Lung (tissue), 12 donors: ENCODE data around the gene NONO. TPM values are rescaled to one million over a fixed set of nuclear protein-coding genes. Genes with fewer than 3 reads are reported as not detected.
A peak's percentile ranks its signal among the peaks of the same experiment; 100 is the strongest.

Experiments
- ATAC-seq: fragments of 200-7000 bp; cut with Tn5 transposase; one replicate; pipeline ENCODE4 v1.9.1; 2020; ENCODE audit warnings: moderate number of reproducible peaks; ENCODE audit not compliant: insufficient read depth, low FRiP score
- DNase-seq, 3 donors: peaks; one replicate each; pipeline ENCODE4 v3.0.0-alpha.2; 2013 to 2017
- H3K27ac ChIP-seq, 2 donors: one replicate each; pipeline ENCODE4 v1.5.1; 2013; ENCODE audit warnings: mild to moderate bottlenecking in 2 of 2, moderate library complexity in 2 of 2, control low read depth in 1 of 2, inconsistent platforms in 1 of 2, low read depth in 1 of 2, low read length in 1 of 2
- H3K27me3 ChIP-seq, 3 donors: one replicate each; pipeline ENCODE4 v1.5.1; 2013; ENCODE audit warnings: low read length in 2 of 3; ENCODE audit not compliant: control insufficient read depth in 3 of 3, insufficient read depth in 3 of 3
- H3K36me3 ChIP-seq, 4 donors: one replicate each; pipeline ENCODE4 v1.5.1; 2013; ENCODE audit warnings: low read length in 4 of 4, mild to moderate bottlenecking in 1 of 4, moderate library complexity in 1 of 4; ENCODE audit not compliant: control insufficient read depth in 4 of 4, insufficient read depth in 4 of 4
- H3K4me1 ChIP-seq, 5 donors: one replicate each; pipeline ENCODE4 v1.5.1; 2013; ENCODE audit warnings: low read length in 5 of 5, mild to moderate bottlenecking in 2 of 5, moderate library complexity in 1 of 5; ENCODE audit not compliant: control insufficient read depth in 5 of 5, insufficient read depth in 5 of 5
- H3K4me3 ChIP-seq: one replicate; pipeline ENCODE4 v1.5.1; 2013; ENCODE audit warnings: mild to moderate bottlenecking, control low read depth, moderate library complexity
- H3K9ac ChIP-seq, 2 donors: one replicate each; pipeline ENCODE4 v1.5.1; 2013; ENCODE audit warnings: low read length in 2 of 2, control low read depth in 1 of 2; ENCODE audit not compliant: insufficient read depth in 1 of 2
- H3K9me3 ChIP-seq, 4 donors: one replicate each; pipeline ENCODE4 v1.5.1; 2013; ENCODE audit warnings: low read length in 3 of 4, mild to moderate bottlenecking in 1 of 4, moderate library complexity in 1 of 4; ENCODE audit not compliant: control insufficient read depth in 4 of 4, insufficient read depth in 3 of 4
- CTCF ChIP-seq: IDR thresholded peaks from 2 replicates; pipeline ENCODE4 v1.5.1; 2012; ENCODE audit warnings: mild to moderate bottlenecking; ENCODE audit errors: control extremely low read depth, extremely low read depth
- WGBS, 2 donors: extraction: QIAGEN DNeasy Blood & Tissue Kit; methylation state at CpG; one replicate each; pipeline ENCODE4 v1.1.7; 2013; 5-methylcytosine and 5-hydroxymethylcytosine counted together
- polyA plus RNA-seq, 2 donors: library from polyadenylated mRNA; stranded (reverse); fragments of 200-250 nt; gene quantifications; one replicate each; pipeline ENCODE4 v1.2.1, GENCODE V29; 2013
- total RNA-seq, 2 donors: library from RNA; depleted of rRNA in 1 of 2; stranded (reverse); fragments of >200 nt in 1 of 2; gene quantifications; one replicate each; pipeline ENCODE4 v1.2.1, GENCODE V29; 2014 to 2021
- donor health status: control.
- donor health status: control.
- donor health status: Bipolar disorder and iron deficiency.
- donor health status: healthy.
- donor health status: DM: yes; HTN: yes; CAD: no.

NONO gene
- total and polyA plus RNA-seq, 4 donors: 93.5 to 336 (median 189) TPM

DNA sequence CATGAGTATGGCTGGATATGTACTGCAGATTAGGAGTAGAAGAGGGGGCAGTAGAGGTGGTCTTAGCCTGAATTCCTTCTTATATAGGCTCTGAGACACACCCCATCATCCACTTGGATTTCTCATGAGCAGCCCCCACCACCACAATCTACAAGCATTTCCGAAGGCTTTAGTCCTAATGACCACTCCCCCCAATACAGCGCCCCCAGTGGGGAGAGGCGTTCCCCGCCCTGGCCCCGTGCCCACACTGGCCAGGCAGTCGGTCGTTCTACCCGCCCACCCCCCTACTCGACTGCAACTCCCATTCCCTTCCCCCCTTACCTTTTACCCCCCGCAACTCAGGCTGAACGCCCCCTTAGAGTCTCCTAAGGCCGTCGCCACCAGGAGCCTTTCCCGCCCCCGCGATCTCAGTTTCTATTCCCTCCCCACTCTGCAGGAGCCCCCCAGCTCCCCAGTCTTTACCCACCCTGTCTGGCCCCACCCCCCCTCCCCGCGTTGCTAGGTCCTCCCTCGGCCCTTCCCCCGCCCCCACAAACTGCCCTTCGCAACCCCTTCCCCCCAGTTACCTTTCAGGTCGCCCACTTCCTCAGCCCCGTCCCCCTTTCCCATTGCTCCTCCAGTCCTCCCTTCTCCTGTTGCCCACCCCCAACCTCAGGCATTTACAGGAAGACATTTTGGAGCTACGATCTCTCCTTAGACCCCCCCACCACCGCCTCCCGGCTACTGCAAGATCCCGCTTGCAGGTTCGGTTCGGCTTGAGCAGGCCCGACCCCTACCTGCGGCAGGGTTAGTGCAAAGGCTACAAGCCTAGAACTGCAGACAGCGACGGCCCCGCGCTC lies 30.0 kb upstream of the NONO start:
- Histone ChIP-seq H3K9me3 (no peaks in the 10 kb centered on the region), H3K27me3 (no peaks in the 10 kb centered on the region), H3K36me3 (peaks cover 4 to 12% (median 5%) of the 10 kb centered on the region in 4 donors), H3K4me3 (peak overlapping the region; percentile 52), H3K4me1 (peaks cover 0 to 25% (median 0%) of the 10 kb centered on the region in 5 donors), H3K27ac (peak overlapping the region; percentile 3 to 48), H3K9ac (peak overlapping the region in 1 of 2 donors; percentile 14)
- DNase-seq (peak; percentile 62 to 75 (median 73)), ATAC-seq (no peak)
- 0 to 29% methylated on average over 19 to 35 of the region's 35 CpGs for WGBS, 2 donors
- no peak for TF ChIP-seq CTCF

GRCh38 chrX:71254092-71254963 lies 29.1 kb upstream of the NONO start, which contains the start of gene ZMYM3:
TSS of gene ZMYM3 (minus strand) at chrX:71254140. CDS start at chrX:71253255, 885 bp downstream.
- Histone ChIP-seq H3K4me1 (peaks cover 0 to 25% (median 0%) of the 10 kb centered on the region in 5 donors), H3K9me3 (no peaks in the 10 kb centered on the region), H3K36me3 (peaks cover 0 to 6% (median 5%) of the 10 kb centered on the region in 4 donors), H3K4me3 (peak within 1 kb of the TSS; percentile 52), H3K27ac (peak within 1 kb of the TSS; percentile 71 to 83), H3K27me3 (no peaks in the 10 kb centered on the region), H3K9ac (peak within 1 kb of the TSS in 1 of 2 donors; percentile 27)
- ATAC-seq (peak; percentile 95), DNase-seq (peak; percentile 88 to 94 (median 91))
- peak; percentile 4 for TF ChIP-seq CTCF
- 0 to 31% methylated on average over 22 to 54 of the region's 54 CpGs for WGBS, 2 donors

DNA sequence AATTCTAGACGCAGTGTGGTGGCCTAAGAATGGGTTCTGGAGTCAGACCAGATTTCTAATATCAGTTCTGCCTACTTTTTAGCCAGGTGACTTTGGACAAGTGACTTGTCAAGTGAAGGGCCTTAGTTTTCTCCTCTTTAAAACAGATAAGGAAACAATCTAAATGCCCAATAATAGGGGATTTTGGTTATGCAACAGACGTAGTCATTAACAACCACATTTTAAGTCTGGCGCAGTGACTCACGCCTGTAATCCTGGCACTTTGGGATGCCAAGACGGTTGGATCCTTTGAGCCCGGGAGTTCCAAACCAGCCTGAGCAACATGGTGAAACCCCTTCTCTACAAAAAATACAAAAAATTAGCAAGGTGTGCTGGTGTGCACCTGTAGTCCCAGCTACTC lies 27.4 kb upstream of the NONO start:
- 68 to 76% methylated on average over 6 of the region's 6 CpGs for WGBS, 2 donors
- DNase-seq (no peak), ATAC-seq (no peak)
- H3K27ac ChIP-seq: no peak overlapping the region
- no peaks in the 10 kb centered on the region for H3K9me3 ChIP-seq
- no peak overlapping the region for H3K4me3 ChIP-seq
- H3K36me3 ChIP-seq: no peaks in the 10 kb centered on the region
- peaks cover 0 to 25% (median 0%) of the 10 kb centered on the region in 5 donors for H3K4me1 ChIP-seq
- H3K27me3 ChIP-seq: no peaks in the 10 kb centered on the region
- no peak for TF ChIP-seq CTCF
- H3K9ac ChIP-seq: no peak overlapping the region
